Stimulated activated naive B cell treated with anti-CD40 and anti-IgM and Interleukin-4, amounts not matched to agents 10 μg/mL and 1 μg/mL and 100 μg/mL, for 72 hours (primary cell): ENCODE measurements around the gene ADORA1.

Source experiments
- ATAC-seq, 2 donors: fragments of 150-1000 bp; cut with Tn5 transposase; replicated peaks; 2 replicates each; pipeline ENCODE4 v1.10.0; 2021; ENCODE audit warnings: moderate library complexity in 1 of 2
- DNase-seq: peaks from one replicate; pipeline ENCODE4 v3.0.0; 2021
- H3K27ac Mint-ChIP-seq: one replicate; pipeline ENCODE4 v1.8.0; 2022; ENCODE audit warnings: mild to moderate bottlenecking, mixed read lengths
- H3K27me3 Mint-ChIP-seq, 2 donors: one replicate each; pipeline ENCODE4 v1.8.0; 2022; ENCODE audit warnings: mixed read lengths in 2 of 2
- H3K36me3 Mint-ChIP-seq, 2 donors: one replicate each; pipeline ENCODE4 v1.8.0; 2022; ENCODE audit warnings: mixed read lengths in 2 of 2, mild to moderate bottlenecking in 1 of 2
- H3K4me1 Mint-ChIP-seq, 2 donors: one replicate each; pipeline ENCODE4 v1.8.0; 2022; ENCODE audit warnings: mixed read lengths in 2 of 2, mild to moderate bottlenecking in 1 of 2
- H3K4me3 Mint-ChIP-seq, 2 donors: one replicate each; pipeline ENCODE4 v1.8.0; 2022; ENCODE audit warnings: mild to moderate bottlenecking in 2 of 2, mixed read lengths in 2 of 2, moderate library complexity in 1 of 2
- H3K9me3 Mint-ChIP-seq, 2 donors: one replicate each; pipeline ENCODE4 v1.8.0; 2022; ENCODE audit warnings: mixed read lengths in 2 of 2, mild to moderate bottlenecking in 1 of 2

The ADORA1 gene

DNA sequence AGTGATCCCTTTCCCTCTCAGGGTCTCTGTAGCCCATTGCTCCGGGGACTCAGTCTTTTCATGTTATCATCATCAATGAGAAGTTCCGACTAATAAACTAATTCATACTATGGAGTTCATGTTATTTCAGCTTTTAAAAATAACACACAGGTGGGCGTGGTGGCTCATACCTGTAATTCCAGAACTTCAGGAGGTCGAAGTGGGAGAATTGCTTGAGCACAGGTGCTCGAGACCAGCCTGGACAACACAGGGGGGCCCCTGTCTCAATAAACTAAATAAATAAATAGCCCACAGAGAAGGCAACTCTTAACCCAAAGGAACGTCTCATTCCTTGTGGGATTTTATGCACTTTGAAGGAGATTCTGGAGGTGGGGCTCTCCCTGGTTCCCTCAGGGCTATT is 33.6 kb downstream of the ADORA1 start:
- no peaks in the 10 kb centered on the region for H3K4me1 Mint-ChIP-seq
- peaks cover 0 to 1% of the 10 kb centered on the region in 2 donors for H3K36me3 Mint-ChIP-seq
- H3K27me3 Mint-ChIP-seq, result peaks cover 10 to 28% of the 10 kb centered on the region in 2 donors
- DNase-seq, result no peak
- H3K27ac Mint-ChIP-seq, result no peak overlapping the region
- peaks cover 4 to 6% of the 10 kb centered on the region in 2 donors for H3K9me3 Mint-ChIP-seq
- no peak for ATAC-seq
- H3K4me3 Mint-ChIP-seq, result no peak overlapping the region

DNA sequence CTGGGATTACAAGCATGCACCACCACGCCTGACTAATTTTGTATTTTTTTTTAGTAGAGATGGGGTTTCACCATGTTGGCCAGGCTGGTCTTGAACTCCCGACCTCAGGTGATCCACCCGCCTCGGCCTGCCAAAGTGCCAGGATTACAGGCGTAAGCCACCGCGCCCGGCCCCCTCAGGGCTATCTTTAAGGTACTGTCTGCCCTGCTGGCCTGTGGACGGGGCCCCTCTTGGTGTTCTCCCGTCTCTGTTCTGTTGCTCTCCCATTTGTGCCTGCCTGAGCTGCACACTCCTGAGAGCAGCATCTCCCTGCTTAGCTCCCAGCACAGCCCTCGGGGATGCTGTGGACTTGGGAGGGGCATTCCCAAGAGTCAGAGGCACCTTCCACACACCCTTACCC is 34.2 kb downstream of the ADORA1 start:
- ATAC-seq (no peak), DNase-seq (no peak)
- Mint-ChIP-seq H3K27me3 (peaks cover 14 to 32% of the 10 kb centered on the region in 2 donors), H3K36me3 (peaks cover 0 to 1% of the 10 kb centered on the region in 2 donors), H3K27ac (no peak overlapping the region), H3K9me3 (peaks cover 4 to 6% of the 10 kb centered on the region in 2 donors), H3K4me3 (no peak overlapping the region), H3K4me1 (peaks cover 2 to 3% of the 10 kb centered on the region in 2 donors)

DNA sequence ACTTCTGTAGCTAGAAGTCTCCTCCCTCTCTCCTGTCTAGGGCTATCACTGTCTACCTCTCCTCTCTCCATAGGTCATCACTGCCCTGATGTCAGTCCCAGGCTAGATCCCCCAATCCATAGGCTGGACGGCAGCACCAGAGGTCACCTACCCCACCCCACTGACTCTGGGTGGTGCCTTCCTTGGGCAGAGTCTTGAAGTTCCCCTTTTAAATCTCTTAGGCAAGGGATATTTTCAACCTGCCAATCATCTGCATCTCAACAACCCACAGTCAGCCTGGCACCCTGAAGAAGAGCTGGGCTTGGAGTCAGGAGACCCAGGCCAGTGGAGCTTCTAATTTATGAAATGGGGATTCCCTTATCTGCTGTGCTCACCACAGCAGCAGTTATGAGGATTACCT is 34.9 kb downstream of the ADORA1 start:
- Mint-ChIP-seq H3K4me1 (peaks cover 3 to 8% of the 10 kb centered on the region in 2 donors), H3K27me3 (peaks cover 15 to 32% of the 10 kb centered on the region in 2 donors), H3K36me3 (peaks cover 0 to 1% of the 10 kb centered on the region in 2 donors), H3K4me3 (no peak overlapping the region), H3K9me3 (peaks cover 4 to 6% of the 10 kb centered on the region in 2 donors), H3K27ac (no peak overlapping the region)
- DNase-seq, result no peak
- ATAC-seq, result peak in 1 of 2 donors; percentile 38

DNA sequence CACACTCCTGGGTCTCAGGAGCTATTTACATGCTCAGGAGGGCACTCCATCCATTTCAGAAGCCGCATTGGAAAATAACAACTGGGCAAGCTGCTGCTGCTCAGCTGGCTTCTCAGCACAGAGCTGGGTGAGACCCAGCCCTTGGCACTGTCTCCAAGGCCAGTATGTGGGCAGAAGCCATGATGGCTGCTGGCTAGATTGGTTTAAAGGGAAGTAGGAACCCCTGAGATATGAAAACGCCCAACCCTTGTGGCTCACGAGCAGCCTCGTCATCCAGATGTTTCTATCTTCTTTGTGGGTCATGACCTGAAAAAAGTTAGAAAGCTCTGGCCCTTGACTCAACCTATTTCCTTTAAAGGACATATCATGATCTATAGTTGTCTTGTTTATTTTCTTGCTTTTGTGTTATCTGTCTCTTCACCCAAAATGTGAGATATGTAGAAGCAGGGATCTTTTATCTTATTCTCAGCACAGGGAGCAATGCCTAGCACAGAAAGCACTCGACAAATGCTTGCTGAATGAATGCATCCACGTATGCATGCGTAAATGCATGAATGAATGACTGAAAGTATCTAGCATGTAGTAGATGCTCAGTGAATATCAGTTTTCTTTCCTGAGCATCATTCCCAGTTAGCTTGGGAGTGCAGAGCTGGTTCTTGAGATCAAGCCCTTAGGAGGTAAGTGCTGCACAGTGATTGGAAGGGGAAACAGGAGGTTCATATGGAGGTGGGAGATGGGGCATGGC is 36.5 kb downstream of the ADORA1 start:
- Mint-ChIP-seq H3K9me3 (peaks cover 2 to 5% of the 10 kb centered on the region in 2 donors), H3K4me1 (peaks cover 5 to 13% of the 10 kb centered on the region in 2 donors), H3K27ac (no peak overlapping the region), H3K4me3 (no peak overlapping the region), H3K27me3 (peaks cover 15 to 32% of the 10 kb centered on the region in 2 donors), H3K36me3 (peaks cover 0 to 1% of the 10 kb centered on the region in 2 donors)
- DNase-seq (no peak), ATAC-seq (no peak)

DNA sequence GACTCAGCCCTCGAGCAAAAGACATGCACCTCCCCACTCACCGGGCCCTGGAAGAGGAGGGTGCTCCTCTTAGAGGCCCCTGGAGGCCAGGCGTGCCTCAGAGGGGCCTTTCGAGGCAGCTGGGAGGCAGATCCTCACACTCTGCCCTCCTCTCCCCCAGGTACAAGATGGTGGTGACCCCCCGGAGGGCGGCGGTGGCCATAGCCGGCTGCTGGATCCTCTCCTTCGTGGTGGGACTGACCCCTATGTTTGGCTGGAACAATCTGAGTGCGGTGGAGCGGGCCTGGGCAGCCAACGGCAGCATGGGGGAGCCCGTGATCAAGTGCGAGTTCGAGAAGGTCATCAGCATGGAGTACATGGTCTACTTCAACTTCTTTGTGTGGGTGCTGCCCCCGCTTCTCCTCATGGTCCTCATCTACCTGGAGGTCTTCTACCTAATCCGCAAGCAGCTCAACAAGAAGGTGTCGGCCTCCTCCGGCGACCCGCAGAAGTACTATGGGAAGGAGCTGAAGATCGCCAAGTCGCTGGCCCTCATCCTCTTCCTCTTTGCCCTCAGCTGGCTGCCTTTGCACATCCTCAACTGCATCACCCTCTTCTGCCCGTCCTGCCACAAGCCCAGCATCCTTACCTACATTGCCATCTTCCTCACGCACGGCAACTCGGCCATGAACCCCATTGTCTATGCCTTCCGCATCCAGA is 37.7 kb downstream of the ADORA1 start:
- Mint-ChIP-seq H3K27ac (no peak overlapping the region), H3K36me3 (no peaks in the 10 kb centered on the region), H3K4me3 (no peak overlapping the region), H3K27me3 (peaks cover 15 to 32% of the 10 kb centered on the region in 2 donors), H3K4me1 (peaks cover 5 to 13% of the 10 kb centered on the region in 2 donors), H3K9me3 (no peaks in the 10 kb centered on the region)
- DNase-seq (no peak), ATAC-seq (no peak)

DNA sequence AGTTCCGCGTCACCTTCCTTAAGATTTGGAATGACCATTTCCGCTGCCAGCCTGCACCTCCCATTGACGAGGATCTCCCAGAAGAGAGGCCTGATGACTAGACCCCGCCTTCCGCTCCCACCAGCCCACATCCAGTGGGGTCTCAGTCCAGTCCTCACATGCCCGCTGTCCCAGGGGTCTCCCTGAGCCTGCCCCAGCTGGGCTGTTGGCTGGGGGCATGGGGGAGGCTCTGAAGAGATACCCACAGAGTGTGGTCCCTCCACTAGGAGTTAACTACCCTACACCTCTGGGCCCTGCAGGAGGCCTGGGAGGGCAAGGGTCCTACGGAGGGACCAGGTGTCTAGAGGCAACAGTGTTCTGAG is 38.3 kb downstream of the ADORA1 start:
- no peaks in the 10 kb centered on the region for H3K36me3 Mint-ChIP-seq
- H3K27ac Mint-ChIP-seq, result no peak overlapping the region
- no peak for DNase-seq
- no peak overlapping the region for H3K4me3 Mint-ChIP-seq
- peaks cover 5 to 13% of the 10 kb centered on the region in 2 donors for H3K4me1 Mint-ChIP-seq
- H3K9me3 Mint-ChIP-seq, result no peaks in the 10 kb centered on the region
- no peak for ATAC-seq
- peaks cover 15 to 32% of the 10 kb centered on the region in 2 donors for H3K27me3 Mint-ChIP-seq

DNA sequence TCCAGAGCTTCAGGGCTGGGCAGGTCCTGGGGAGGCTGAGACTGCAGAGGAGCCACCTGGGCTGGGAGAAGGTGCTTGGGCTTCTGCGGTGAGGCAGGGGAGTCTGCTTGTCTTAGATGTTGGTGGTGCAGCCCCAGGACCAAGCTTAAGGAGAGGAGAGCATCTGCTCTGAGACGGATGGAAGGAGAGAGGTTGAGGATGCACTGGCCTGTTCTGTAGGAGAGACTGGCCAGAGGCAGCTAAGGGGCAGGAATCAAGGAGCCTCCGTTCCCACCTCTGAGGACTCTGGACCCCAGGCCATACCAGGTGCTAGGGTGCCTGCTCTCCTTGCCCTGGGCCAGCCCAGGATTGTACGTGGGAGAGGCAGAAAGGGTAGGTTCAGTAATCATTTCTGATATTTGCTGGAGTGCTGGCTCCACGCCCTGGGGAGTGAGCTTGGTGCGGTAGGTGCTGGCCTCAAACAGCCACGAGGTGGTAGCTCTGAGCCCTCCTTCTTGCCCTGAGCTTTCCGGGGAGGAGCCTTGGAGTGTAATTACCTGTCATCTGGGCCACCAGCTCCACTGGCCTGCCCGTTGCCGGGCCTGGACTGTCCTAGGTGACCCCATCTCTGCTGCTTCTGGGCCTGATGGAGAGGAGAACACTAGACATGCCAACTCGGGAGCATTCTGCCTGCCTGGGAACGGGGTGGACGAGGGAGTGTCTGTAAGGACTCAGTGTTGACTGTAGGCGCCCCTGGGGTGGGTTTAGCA is 38.8 kb downstream of the ADORA1 start:
- H3K4me3 Mint-ChIP-seq, result no peak overlapping the region
- DNase-seq (no peak), ATAC-seq (peak; percentile 73 to 74)
- H3K9me3 Mint-ChIP-seq, result no peaks in the 10 kb centered on the region
- no peaks in the 10 kb centered on the region for H3K36me3 Mint-ChIP-seq
- H3K27me3 Mint-ChIP-seq, result peaks cover 15 to 32% of the 10 kb centered on the region in 2 donors
- peaks cover 5 to 13% of the 10 kb centered on the region in 2 donors for H3K4me1 Mint-ChIP-seq
- no peak overlapping the region for H3K27ac Mint-ChIP-seq

DNA sequence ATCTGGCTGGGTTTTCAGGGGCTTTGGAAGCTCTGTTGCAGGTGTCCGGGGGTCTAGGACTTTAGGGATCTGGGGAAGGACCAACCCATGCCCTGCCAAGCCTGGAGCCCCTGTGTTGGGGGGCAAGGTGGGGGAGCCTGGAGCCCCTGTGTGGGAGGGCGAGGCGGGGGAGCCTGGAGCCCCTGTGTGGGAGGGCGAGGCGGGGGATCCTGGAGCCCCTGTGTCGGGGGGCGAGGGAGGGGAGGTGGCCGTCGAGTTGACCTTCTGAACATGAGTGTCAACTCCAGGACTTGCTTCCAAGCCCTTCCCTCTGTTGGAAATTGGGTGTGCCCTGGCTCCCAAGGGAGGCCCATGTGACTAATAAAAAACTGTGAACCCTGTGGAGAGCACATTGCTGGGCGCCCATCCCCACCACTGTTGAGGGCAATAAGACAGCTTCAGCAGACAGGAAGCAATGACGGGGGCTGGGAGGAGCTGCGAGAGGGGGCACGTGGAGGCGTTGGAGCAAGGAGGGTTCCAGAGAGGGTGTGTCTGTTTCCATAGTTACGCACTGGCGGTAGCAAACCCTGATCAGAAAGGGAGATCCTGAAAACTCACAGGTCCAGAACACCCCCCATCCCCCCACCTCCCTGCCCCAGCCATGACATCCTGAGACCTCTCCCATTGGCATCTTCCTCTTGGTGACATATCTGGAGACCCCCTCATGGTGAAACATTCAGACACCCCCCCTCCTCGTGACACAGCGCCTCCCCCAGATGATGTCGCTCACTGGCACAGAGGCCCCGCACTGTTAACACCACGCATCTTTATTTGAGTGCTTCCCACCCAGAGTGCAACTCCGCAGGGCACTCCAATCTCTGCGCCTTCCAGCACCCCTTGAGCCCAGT is 39.7 kb downstream of the ADORA1 start:
- no peak overlapping the region for H3K4me3 Mint-ChIP-seq
- no peak for DNase-seq
- peaks cover 5 to 13% of the 10 kb centered on the region in 2 donors for H3K4me1 Mint-ChIP-seq
- H3K27ac Mint-ChIP-seq, result no peak overlapping the region
- no peaks in the 10 kb centered on the region for H3K9me3 Mint-ChIP-seq
- peaks cover 15 to 32% of the 10 kb centered on the region in 2 donors for H3K27me3 Mint-ChIP-seq
- peak in 1 of 2 donors; percentile 24 for ATAC-seq
- no peaks in the 10 kb centered on the region for H3K36me3 Mint-ChIP-seq

DNA sequence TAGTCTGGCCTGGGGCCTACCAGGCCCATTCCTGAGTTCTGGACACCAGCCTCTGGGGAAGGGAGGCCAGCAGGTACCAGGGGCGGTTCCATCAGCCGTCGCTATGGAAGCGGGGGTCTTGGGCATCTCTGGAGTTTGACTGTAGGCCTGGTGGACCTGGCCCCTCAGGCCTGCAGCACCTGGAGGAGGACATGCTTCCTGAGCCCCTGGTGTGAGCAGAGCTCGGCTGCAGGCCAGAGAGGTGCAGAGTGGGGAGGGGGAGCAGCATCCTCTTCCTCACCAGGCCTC is 40.3 kb downstream of the ADORA1 start:
- Mint-ChIP-seq H3K27ac (no peak overlapping the region), H3K4me1 (peaks cover 11 to 18% of the 10 kb centered on the region in 2 donors), H3K4me3 (no peak overlapping the region), H3K36me3 (no peaks in the 10 kb centered on the region), H3K27me3 (peaks cover 15 to 29% of the 10 kb centered on the region in 2 donors), H3K9me3 (no peaks in the 10 kb centered on the region)
- DNase-seq (no peak), ATAC-seq (no peak)

DNA sequence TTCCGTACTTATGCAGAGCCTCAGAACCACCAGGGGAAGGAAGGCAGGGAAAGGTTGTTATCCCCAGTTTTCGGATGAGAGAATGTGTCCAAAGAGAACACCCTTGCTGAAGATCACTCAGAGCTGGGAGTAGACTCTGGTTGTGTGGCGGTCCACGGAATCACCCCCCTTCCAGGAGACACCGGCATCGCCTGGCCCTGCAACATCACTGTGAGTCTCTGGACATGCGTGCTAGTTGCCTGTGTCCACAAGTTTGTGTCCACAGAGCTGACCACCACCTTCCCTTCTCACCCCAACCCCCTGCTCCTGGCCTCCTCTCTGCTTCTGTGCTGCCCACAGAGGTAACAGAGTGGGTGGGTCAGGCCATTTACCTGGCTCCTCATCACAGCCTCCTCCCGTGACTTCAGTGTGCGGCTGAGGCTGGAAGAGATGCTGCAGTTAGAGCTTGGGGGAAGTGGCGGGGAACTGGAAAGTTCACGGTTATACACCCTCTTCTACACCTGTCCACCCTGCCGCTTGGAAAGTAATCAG is 40.8 kb downstream of the ADORA1 start:
- no peak for DNase-seq
- no peak for ATAC-seq
- no peaks in the 10 kb centered on the region for H3K9me3 Mint-ChIP-seq
- no peak overlapping the region for H3K27ac Mint-ChIP-seq
- peaks cover 15 to 24% of the 10 kb centered on the region in 2 donors for H3K27me3 Mint-ChIP-seq
- no peak overlapping the region for H3K4me3 Mint-ChIP-seq
- peaks cover 12 to 21% of the 10 kb centered on the region in 2 donors for H3K4me1 Mint-ChIP-seq
- no peaks in the 10 kb centered on the region for H3K36me3 Mint-ChIP-seq

DNA sequence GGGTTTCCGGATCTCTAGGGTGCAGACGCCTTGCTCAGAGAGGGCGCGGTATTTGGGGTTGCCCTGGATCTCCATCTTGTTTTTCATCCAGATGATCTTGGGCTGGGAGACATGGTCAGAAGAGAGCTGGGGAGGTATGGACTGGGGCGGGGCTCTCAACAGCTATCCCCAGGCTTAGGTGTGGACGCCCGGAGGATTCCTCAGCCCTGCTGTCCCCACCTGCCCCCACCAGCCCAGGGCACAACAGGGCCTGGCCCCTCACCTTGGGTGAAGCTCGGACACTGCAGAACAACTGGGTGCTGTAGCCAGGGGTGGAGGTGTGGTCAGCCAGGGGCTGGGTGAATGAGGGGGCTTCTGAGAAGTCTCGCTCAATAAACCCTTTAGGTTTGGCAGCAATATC is 41.5 kb downstream of the ADORA1 start:
- DNase-seq, result no peak
- H3K27ac Mint-ChIP-seq, result no peak overlapping the region
- H3K4me1 Mint-ChIP-seq, result peaks cover 19 to 28% of the 10 kb centered on the region in 2 donors
- no peak for ATAC-seq
- H3K27me3 Mint-ChIP-seq, result peaks cover 22 to 23% of the 10 kb centered on the region in 2 donors
- H3K4me3 Mint-ChIP-seq, result no peak overlapping the region
- H3K9me3 Mint-ChIP-seq, result no peaks in the 10 kb centered on the region
- no peaks in the 10 kb centered on the region for H3K36me3 Mint-ChIP-seq

DNA sequence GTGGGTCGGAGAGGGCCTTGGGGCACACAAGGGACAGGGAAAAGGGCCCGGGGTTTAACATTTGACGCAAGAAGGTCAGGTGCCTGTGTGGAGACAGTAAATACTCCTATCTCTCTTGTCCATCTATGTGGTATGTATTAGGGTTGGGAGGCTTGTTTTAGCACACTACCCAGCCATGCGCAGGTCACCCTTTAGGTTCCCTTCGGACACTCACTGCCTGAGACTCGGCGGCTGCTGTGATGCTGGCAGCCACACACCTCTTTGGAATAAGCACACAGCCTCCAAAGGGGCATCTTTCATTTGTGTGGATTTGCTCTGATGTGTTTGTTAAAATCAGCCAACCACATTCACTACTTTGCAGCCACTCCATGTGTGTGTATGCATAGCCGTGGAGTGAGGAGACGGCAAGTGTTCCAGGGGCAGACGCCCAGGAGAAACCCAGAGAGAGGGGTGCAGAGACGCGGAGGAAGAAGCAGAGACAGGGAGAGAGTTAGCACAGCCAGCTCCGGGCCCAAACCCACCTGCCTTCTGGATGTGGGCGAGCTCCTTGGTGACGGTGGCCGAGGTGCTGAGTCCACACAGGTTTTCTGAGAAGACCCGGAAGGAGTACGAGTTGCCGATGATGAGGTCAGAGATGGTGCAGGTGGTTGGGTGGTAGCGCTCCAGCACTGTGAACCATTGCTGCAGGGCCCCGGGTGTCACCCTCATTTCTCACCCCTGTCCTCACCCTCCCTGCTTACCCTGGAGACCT is 42.4 kb downstream of the ADORA1 start:
- DNase-seq (no peak), ATAC-seq (no peak)
- Mint-ChIP-seq H3K4me1 (peaks cover 23 to 33% of the 10 kb centered on the region in 2 donors), H3K27ac (no peak overlapping the region), H3K4me3 (no peak overlapping the region), H3K36me3 (no peaks in the 10 kb centered on the region), H3K9me3 (no peaks in the 10 kb centered on the region), H3K27me3 (peaks cover 19 to 26% of the 10 kb centered on the region in 2 donors)

DNA sequence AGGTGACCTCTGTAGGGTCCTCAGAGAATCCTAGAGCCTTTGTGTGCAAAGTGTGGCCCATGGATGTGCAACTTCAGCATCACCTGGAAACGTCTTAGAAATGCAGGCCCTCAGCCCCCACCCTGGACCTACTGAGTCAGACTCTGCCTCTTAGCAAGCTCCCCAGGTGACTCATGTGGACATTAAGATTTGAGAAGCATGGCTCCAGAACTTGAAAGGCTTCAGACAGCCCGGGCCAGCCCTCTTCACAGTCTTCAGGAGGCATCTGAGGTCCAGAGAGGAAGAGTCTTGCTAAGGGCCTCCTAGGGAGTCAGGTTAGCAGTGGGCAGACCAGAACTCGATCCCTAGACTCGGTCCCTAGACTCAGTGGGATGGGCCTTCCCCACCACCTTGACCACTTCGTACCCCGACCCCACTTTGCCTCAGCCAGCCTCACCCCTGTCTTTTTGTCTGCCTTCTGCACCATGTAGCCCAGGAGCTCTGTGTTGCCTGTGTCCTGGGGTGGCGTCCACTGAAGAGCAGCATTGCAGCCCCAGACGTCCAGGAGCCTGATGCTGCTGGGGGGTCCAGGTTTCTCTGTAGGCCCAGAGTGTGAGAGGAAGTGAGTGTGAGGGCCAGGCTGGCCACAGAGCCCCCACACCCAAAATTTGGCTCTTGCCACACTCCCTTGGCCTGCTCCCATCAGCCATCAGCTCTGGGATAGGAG is 43.3 kb downstream of the ADORA1 start:
- Mint-ChIP-seq H3K27me3 (peaks cover 19 to 23% of the 10 kb centered on the region in 2 donors), H3K4me3 (no peak overlapping the region), H3K27ac (no peak overlapping the region), H3K36me3 (no peaks in the 10 kb centered on the region), H3K9me3 (no peaks in the 10 kb centered on the region), H3K4me1 (peaks cover 29 to 42% of the 10 kb centered on the region in 2 donors)
- no peak for DNase-seq
- no peak for ATAC-seq
